ENCODE measurements around the gene C1QL3. TPM values are rescaled to one million over a fixed set of nuclear protein-coding genes. Genes with fewer than 3 reads are reported as not detected.

C1QL3 gene
- total RNA-seq, 1 donor from 2014 or later = 3.0 TPM

DNA sequence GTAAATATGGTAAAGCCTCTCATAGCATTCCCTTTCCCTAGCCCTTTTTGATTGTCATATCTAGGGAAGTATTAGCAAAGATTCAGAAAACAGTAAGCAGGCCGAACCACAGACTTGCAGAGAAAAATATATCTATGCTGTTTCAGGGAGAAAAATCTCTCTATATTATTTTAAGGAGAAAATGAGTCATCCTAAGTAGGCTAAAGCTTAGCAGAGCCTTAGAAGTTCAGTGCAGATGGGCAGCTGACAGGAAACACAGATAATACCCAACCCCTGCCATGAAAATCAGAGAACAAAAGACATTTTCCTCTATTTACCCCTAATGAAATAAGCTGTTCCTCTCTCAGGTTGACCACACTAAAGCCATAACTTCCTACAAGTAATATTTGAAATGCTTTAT is 16.5 kb downstream of the C1QL3 start:
- H3K27ac Mint-ChIP-seq = no peak overlapping the region
- peaks cover 2% of the 10 kb centered on the region for H3K36me3 Mint-ChIP-seq (ENCODE audit: insufficient read depth)
- H3K4me1 Mint-ChIP-seq (ENCODE audit: low read depth) = no peaks in the 10 kb centered on the region
- no peak for DNase-seq (ENCODE audit: low spot score, unreplicated experiment)
- TF ChIP-seq, protein P1, sequence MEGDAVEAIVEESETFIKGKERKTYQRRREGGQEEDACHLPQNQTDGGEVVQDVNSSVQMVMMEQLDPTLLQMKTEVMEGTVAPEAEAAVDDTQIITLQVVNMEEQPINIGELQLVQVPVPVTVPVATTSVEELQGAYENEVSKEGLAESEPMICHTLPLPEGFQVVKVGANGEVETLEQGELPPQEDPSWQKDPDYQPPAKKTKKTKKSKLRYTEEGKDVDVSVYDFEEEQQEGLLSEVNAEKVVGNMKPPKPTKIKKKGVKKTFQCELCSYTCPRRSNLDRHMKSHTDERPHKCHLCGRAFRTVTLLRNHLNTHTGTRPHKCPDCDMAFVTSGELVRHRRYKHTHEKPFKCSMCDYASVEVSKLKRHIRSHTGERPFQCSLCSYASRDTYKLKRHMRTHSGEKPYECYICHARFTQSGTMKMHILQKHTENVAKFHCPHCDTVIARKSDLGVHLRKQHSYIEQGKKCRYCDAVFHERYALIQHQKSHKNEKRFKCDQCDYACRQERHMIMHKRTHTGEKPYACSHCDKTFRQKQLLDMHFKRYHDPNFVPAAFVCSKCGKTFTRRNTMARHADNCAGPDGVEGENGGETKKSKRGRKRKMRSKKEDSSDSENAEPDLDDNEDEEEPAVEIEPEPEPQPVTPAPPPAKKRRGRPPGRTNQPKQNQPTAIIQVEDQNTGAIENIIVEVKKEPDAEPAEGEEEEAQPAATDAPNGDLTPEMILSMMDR (IDR thresholded peaks at IDR 0.05; ENCODE audit: unreplicated experiment) = no peak
- H3K27me3 Mint-ChIP-seq = no peaks in the 10 kb centered on the region
- no peaks in the 10 kb centered on the region for H3K9me3 Mint-ChIP-seq (ENCODE audit: low read depth)
- H3K4me3 Mint-ChIP-seq (ENCODE audit: low read depth) = no peak overlapping the region

DNA sequence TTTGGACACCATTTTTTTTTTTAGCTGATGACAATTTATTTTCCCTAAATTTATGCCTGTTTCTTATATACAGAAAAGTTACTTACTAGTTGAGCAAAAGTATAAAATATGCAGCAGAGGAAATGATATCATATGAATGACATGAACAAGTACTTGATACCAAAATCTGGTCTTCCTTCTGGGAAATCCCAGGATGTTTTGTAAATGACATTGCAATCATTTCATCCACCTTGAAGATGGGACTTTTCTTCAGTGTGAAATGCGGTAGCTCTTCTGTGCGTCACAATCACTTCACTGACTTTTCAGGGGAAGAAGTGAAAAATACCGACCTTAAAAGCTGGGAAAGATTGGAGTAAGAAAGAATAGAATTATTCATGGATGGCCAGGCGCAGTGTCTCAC is 23.8 kb downstream of the C1QL3 start:
- peaks cover 2% of the 10 kb centered on the region for H3K36me3 Mint-ChIP-seq (ENCODE audit: insufficient read depth)
- H3K9me3 Mint-ChIP-seq (ENCODE audit: low read depth) = no peaks in the 10 kb centered on the region
- no peaks in the 10 kb centered on the region for H3K27me3 Mint-ChIP-seq
- no peak for DNase-seq (ENCODE audit: low spot score, unreplicated experiment)
- TF ChIP-seq, protein P1 (IDR thresholded peaks at IDR 0.05; ENCODE audit: unreplicated experiment) = no peak
- H3K4me1 Mint-ChIP-seq (ENCODE audit: low read depth) = peaks cover 7% of the 10 kb centered on the region
- no peak overlapping the region for H3K4me3 Mint-ChIP-seq (ENCODE audit: low read depth)
- no peak overlapping the region for H3K27ac Mint-ChIP-seq

DNA sequence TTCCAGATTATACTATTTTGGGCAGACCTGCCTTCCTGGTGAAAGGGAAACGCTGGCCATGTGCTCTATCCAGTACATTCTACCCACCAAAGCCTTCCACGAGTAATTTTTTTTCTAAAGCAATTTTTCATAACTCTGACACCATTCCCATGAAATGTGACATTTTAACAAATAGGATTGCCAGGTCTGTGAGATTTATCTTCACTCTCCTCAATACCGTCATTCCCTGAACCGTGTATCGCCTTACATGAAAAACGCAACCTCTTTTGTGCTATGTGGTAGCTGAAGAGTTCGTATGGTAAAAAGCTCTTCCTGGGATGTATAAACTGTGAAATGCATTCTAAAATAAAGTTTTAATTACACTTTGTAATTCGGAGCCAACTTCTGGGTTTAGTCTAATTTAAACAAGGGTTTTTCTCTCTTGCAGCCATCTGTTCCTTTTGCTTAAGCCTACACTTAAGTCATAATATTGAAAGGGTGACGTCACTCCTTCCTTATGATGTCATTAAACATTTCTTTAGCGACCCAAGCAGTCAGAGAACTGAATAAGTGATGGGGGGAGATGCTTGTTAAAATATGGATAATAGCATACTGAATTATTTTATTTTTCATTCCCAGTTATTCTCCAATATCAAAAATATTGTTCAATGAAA is 27.7 kb downstream of the C1QL3 start:
- DNase-seq (ENCODE audit: low spot score, unreplicated experiment) = no peak
- Mint-ChIP-seq H3K4me3 (ENCODE audit: low read depth) (no peak overlapping the region), H3K9me3 (ENCODE audit: low read depth) (peaks cover 4% of the 10 kb centered on the region), H3K27ac (no peak overlapping the region), H3K36me3 (ENCODE audit: insufficient read depth) (peaks cover 6% of the 10 kb centered on the region), H3K27me3 (no peaks in the 10 kb centered on the region), H3K4me1 (ENCODE audit: low read depth) (peaks cover 16% of the 10 kb centered on the region)
- TF ChIP-seq, protein P1 (IDR thresholded peaks at IDR 0.05; ENCODE audit: unreplicated experiment) = no peak

DNA sequence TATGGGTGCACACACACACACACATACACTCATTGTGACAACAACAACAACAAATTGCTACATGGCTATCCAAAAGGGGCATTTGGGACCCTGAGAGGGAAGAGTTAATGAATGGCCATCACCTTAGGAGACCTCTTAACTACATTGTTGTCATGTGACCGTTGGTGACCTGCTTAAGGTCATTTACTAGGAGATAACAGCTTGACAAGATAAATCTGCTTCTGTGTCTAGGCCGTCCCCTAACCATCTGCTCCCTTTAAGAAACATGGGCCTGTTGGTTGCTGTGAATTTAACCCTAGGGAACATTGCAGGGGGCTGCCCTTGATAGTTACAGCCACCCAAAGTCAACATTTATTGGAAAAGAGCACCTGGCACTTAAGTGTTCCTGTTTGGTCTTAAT is 29.7 kb downstream of the C1QL3 start:
- DNase-seq (ENCODE audit: low spot score, unreplicated experiment) = no peak
- TF ChIP-seq, protein P1 (IDR thresholded peaks at IDR 0.05; ENCODE audit: unreplicated experiment) = no peak
- H3K27ac Mint-ChIP-seq = no peak overlapping the region
- no peaks in the 10 kb centered on the region for H3K27me3 Mint-ChIP-seq
- H3K4me1 Mint-ChIP-seq (ENCODE audit: low read depth) = peaks cover 16% of the 10 kb centered on the region
- H3K36me3 Mint-ChIP-seq (ENCODE audit: insufficient read depth) = peaks cover 9% of the 10 kb centered on the region
- no peak overlapping the region for H3K4me3 Mint-ChIP-seq (ENCODE audit: low read depth)
- peaks cover 7% of the 10 kb centered on the region for H3K9me3 Mint-ChIP-seq (ENCODE audit: low read depth)

DNA sequence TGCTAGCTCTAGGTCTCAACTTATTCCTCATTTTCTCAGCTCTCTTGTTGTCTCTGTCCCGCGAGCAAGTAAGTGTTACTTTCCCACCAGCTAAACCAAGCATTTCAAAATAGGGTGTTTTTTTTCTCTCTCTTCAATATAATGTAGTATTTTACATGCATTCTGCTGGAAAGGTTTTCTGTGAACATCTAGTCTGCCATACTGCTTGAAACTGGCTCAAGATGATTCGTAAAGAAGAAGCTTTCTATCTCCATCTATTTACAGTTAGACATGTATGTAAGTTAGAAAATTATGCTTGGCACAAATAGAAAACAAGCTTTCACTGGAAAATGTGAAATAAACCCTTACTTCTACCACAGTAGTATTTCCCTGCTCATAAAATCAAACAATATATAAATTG is 31.2 kb downstream of the C1QL3 start:
- DNase-seq (ENCODE audit: low spot score, unreplicated experiment) = no peak
- Mint-ChIP-seq H3K27ac (no peak overlapping the region), H3K4me3 (ENCODE audit: low read depth) (no peak overlapping the region), H3K36me3 (ENCODE audit: insufficient read depth) (peaks cover 12% of the 10 kb centered on the region), H3K27me3 (no peaks in the 10 kb centered on the region), H3K9me3 (ENCODE audit: low read depth) (peaks cover 7% of the 10 kb centered on the region), H3K4me1 (ENCODE audit: low read depth) (peaks cover 9% of the 10 kb centered on the region)
- TF ChIP-seq, protein P1 (IDR thresholded peaks at IDR 0.05; ENCODE audit: unreplicated experiment) = no peak

Data from progenitor cell of endocrine pancreas (in vitro differentiated cells).